ENCODE results near the gene VPREB3. TPM values are rescaled to one million over a fixed set of nuclear protein-coding genes. Genes with fewer than 3 reads are reported as not detected.

Gene VPREB3
- total and polyA plus RNA-seq, 10 of the 15 experiments (the other 5 are each of a cell fraction or from before 2014, with no cell fraction given): 0.75 to 79.5 (median 23.8) TPM

DNA sequence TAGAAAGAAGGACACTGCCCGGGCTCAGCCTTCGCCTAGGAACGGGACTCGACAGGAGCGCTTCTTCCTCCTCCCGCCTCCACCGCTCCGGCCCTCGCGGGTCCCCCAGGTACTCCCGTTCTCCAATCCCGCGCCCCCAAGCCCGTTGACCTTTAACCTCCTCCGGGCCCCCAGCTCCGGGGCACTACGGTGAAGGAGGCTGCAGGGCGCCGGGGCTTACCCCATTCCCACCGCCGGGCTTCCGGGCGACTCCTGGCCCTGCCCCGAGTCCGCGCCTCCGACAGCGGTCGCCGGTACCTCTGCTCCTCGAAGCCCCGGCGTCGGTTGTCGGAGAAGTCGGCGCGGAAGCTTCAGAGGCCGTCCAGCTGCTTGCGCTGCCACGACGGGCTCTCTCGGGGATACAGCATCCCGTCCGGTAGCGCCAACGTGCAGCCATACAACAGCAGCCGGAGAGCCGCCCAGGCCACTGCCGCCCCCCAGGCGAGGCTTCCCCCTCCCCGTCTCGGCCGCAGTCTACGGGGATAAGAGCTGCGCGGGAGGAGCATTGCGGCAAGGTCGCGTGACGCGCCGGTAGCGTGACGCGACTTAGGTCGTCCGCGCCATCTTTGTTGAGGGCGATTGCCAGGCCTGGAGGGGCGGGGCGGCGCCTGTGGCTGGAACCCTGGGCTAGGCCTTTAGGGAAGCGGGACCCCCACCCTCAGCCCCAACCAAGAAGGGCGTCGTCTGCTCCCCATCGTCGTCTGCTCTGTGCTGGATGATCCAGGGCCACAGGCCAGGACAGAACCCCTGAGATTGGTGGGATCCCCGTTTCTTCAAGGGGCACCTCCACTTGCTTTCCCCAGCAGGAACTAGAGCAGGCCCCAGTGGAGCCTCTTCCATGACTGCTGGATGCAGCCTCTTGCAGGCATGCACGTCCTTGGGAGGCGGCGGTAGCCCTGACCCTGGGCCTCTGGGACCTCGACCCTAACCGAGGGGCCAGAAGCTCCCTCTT is 37.1 kb downstream of the VPREB3 start (continued):
- no peak; the same call in 1 of the 2 replicates for TF ChIP-seq BRCA1 (IDR thresholded peaks at IDR 0.05; ENCODE audit: low read depth, low read length)
- TF ChIP-seq MEF2A (IDR thresholded peaks at IDR 0.05; ENCODE audit: insufficient read depth, low read depth, low read length): 0 out of 2 replicates have a peak, but pooled peaks have one; percentile 28
- 0 out of 2 replicates have a peak, but pooled peaks have one; percentile 58 for TF ChIP-seq CHD1 (IDR thresholded peaks at IDR 0.05; ENCODE audit: low read depth, low read length)
- TF ChIP-seq, protein P1, sequence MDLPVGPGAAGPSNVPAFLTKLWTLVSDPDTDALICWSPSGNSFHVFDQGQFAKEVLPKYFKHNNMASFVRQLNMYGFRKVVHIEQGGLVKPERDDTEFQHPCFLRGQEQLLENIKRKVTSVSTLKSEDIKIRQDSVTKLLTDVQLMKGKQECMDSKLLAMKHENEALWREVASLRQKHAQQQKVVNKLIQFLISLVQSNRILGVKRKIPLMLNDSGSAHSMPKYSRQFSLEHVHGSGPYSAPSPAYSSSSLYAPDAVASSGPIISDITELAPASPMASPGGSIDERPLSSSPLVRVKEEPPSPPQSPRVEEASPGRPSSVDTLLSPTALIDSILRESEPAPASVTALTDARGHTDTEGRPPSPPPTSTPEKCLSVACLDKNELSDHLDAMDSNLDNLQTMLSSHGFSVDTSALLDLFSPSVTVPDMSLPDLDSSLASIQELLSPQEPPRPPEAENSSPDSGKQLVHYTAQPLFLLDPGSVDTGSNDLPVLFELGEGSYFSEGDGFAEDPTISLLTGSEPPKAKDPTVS (IDR thresholded peaks at IDR 0.05; ENCODE audit: low read depth, low read length): no peak
- no peak; the same call in 1 of the 2 replicates for TF ChIP-seq ATF7 (IDR thresholded peaks at IDR 0.05; ENCODE audit: low read depth)
- TF ChIP-seq, protein P2, sequence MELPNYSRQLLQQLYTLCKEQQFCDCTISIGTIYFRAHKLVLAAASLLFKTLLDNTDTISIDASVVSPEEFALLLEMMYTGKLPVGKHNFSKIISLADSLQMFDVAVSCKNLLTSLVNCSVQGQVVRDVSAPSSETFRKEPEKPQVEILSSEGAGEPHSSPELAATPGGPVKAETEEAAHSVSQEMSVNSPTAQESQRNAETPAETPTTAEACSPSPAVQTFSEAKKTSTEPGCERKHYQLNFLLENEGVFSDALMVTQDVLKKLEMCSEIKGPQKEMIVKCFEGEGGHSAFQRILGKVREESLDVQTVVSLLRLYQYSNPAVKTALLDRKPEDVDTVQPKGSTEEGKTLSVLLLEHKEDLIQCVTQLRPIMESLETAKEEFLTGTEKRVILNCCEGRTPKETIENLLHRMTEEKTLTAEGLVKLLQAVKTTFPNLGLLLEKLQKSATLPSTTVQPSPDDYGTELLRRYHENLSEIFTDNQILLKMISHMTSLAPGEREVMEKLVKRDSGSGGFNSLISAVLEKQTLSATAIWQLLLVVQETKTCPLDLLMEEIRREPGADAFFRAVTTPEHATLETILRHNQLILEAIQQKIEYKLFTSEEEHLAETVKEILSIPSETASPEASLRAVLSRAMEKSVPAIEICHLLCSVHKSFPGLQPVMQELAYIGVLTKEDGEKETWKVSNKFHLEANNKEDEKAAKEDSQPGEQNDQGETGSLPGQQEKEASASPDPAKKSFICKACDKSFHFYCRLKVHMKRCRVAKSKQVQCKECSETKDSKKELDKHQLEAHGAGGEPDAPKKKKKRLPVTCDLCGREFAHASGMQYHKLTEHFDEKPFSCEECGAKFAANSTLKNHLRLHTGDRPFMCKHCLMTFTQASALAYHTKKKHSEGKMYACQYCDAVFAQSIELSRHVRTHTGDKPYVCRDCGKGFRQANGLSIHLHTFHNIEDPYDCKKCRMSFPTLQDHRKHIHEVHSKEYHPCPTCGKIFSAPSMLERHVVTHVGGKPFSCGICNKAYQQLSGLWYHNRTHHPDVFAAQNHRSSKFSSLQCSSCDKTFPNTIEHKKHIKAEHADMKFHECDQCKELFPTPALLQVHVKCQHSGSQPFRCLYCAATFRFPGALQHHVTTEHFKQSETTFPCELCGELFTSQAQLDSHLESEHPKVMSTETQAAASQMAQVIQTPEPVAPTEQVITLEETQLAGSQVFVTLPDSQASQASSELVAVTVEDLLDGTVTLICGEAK (IDR thresholded peaks at IDR 0.05; ENCODE audit: borderline replicate concordance): no peak; the same call in none of the 2 replicates
- no peak for TF ChIP-seq MYC (IDR thresholded peaks at IDR 0.05; ENCODE audit: insufficient read depth, insufficient read length, insufficient replicate concordance, low read length, severe bottlenecking)
- TF ChIP-seq RBBP5 (conservative IDR thresholded peaks at IDR 0.05): no peak
- TF ChIP-seq KDM1A (IDR thresholded peaks at IDR 0.05; ENCODE audit: borderline replicate concordance): no peak
- peak; percentile 95 for TF ChIP-seq RB1 (IDR thresholded peaks at IDR 0.05; ENCODE audit: borderline replicate concordance)
- TF ChIP-seq SKIL (IDR thresholded peaks at IDR 0.05; ENCODE audit: low read depth, poor library complexity, severe bottlenecking): no peak
- TF ChIP-seq SIX5 (IDR thresholded peaks at IDR 0.05; ENCODE audit: low read depth, low read length, severe bottlenecking): peak; percentile 88
- no peak for TF ChIP-seq BMI1 (IDR thresholded peaks at IDR 0.05; ENCODE audit: borderline replicate concordance)
- peak; percentile 51; the same call in 1 of the 2 replicates for TF ChIP-seq EED (IDR thresholded peaks at IDR 0.05; ENCODE audit: low read depth)
- TF ChIP-seq ZNF384 (IDR thresholded peaks at IDR 0.05; ENCODE audit: borderline replicate concordance, low read depth, low read length): no peak
- TF ChIP-seq FOXK2 (IDR thresholded peaks at IDR 0.05): no peak

Measured in GM12878 (cell line).